GM19043 (cell line): ENCODE measurements around the gene KMT2B.
"Not testable (repeated sequence)": the region's sequence is repeated elsewhere in the genome, so short reads cannot be mapped to it uniquely, and the experiment has no call there.

Source experiments
- ATAC-seq: cut with Tn5 transposase; IDR thresholded peaks from one replicate; pipeline ENCODE4 v1.9.1; 2021; ENCODE audit warnings: low read depth; ENCODE audit not compliant: unreplicated experiment

The KMT2B gene

GRCh38 chr19:35724132-35724531 is 6.3 kb downstream of the KMT2B start:
- ATAC-seq: not testable (repeated sequence)

GRCh38 chr19:35724560-35724959 is 6.8 kb downstream of the KMT2B start:
- no peak for ATAC-seq

- no peak for ATAC-seq
Observed at GRCh38 chr19:35725216-35725861, 7.5 kb downstream of the KMT2B start.

- ATAC-seq: no peak
Observed at GRCh38 chr19:35727053-35727955, 9.5 kb downstream of the KMT2B start.

GRCh38 chr19:35727956-35728706 is 10.3 kb downstream of the KMT2B start:
- no peak for ATAC-seq

- ATAC-seq: no peak
Observed at GRCh38 chr19:35729021-35729420, 11.2 kb downstream of the KMT2B start.

GRCh38 chr19:35729763-35730162 is 12.0 kb downstream of the KMT2B start:
- ATAC-seq: no peak

- no peak for ATAC-seq
Observed at GRCh38 chr19:35730326-35730725, 12.5 kb downstream of the KMT2B start.

- ATAC-seq: no peak
Observed at GRCh38 chr19:35731353-35731752, 13.6 kb downstream of the KMT2B start.

GRCh38 chr19:35731779-35732405 is 14.1 kb downstream of the KMT2B start:
- ATAC-seq: no peak

- ATAC-seq: no peak
Observed at GRCh38 chr19:35732540-35733179, 14.9 kb downstream of the KMT2B start.

- ATAC-seq: no peak
Observed at GRCh38 chr19:35733180-35734125, 15.7 kb downstream of the KMT2B start.

GRCh38 chr19:35734273-35734672 is 16.5 kb downstream of the KMT2B start:
- no peak for ATAC-seq

GRCh38 chr19:35734889-35735288 is 17.1 kb downstream of the KMT2B start:
- no peak for ATAC-seq

GRCh38 chr19:35736913-35737886 is 19.4 kb downstream of the KMT2B start:
- no peak for ATAC-seq

- ATAC-seq: no peak
Observed at GRCh38 chr19:35738021-35738886, 20.5 kb downstream of the KMT2B start.

- ATAC-seq: no peak
Observed at GRCh38 chr19:35738887-35739229, 21.1 kb downstream of the KMT2B start.
